OCI-LY3 (cell line): ENCODE results near the gene PALLD.

ENCODE experiments used
- H2AFZ ChIP-seq: fragments of 200-600, 300-600 bp; shearing (Covaris generic); 2 replicates; pipeline ENCODE4 v1.6.0; 2014; ENCODE audit warnings: antibody characterized with exemption, low read depth, low read length
- H3K27ac ChIP-seq: fragments of 200-600, 300-600 bp; sonication (generic); 2 replicates; pipeline ENCODE4 v1.5.1; 2014; ENCODE audit warnings: mild to moderate bottlenecking, low read length, moderate library complexity, mixed read lengths
- H3K27me3 ChIP-seq: fragments of 200-600, 300-600 bp; sonication (generic); 2 replicates; pipeline ENCODE4 v1.6.1; 2014; ENCODE audit warnings: low read depth, low read length, mixed read lengths
- H3K36me3 ChIP-seq: fragments of 200-600, 300-600 bp; sonication (generic); replicated peaks from 2 replicates; pipeline ENCODE3; 2014; ENCODE audit warnings: low read depth, low read length, mixed read lengths
- H3K4me1 ChIP-seq: fragments of 300-600, 200-600 bp; sonication (generic); 2 replicates; pipeline ENCODE4 v1.6.1; 2014; ENCODE audit warnings: low read length, mixed read lengths
- H3K4me2 ChIP-seq: fragments of 200-600, 300-600 bp; sonication (generic); 2 replicates; pipeline ENCODE4 v1.6.1; 2014; ENCODE audit warnings: low read length, mixed read lengths
- H3K4me3 ChIP-seq: fragments of 300-600, 200-600 bp; sonication (generic); 2 replicates; pipeline ENCODE4 v1.5.1; 2014; ENCODE audit warnings: antibody characterized with exemption, mild to moderate bottlenecking, low read length, moderate library complexity
- H3K79me2 ChIP-seq: fragments of 300-600, 200-600 bp; shearing (Covaris generic); 2 replicates; pipeline ENCODE4 v1.6.1; 2014; ENCODE audit warnings: mild to moderate bottlenecking, low read length, mixed read lengths
- H3K9ac ChIP-seq: fragments of 300-600, 200-600 bp; shearing (Covaris generic); 2 replicates; pipeline ENCODE4 v1.6.0; 2014; ENCODE audit warnings: mild to moderate bottlenecking, low read length, moderate library complexity
- H3K9me3 ChIP-seq: fragments of 200-600, 300-600 bp; shearing (Covaris generic); 2 replicates; pipeline ENCODE4 v1.6.1; 2014; ENCODE audit warnings: low read length, mixed read lengths; ENCODE audit not compliant: insufficient read depth
- H4K20me1 ChIP-seq: fragments of 200-600, 300-600 bp; sonication (generic); 2 replicates; pipeline ENCODE4 v1.6.1; 2016; ENCODE audit warnings: low read length, mixed read lengths; ENCODE audit not compliant: insufficient read depth
- CTCF ChIP-seq: fragments of 200-600, 300-600 bp; sonication (generic); IDR thresholded peaks from 2 replicates; pipeline ENCODE4 v1.5.1; 2014; ENCODE audit warnings: antibody characterized with exemption, low read length, low read depth
- EZH2phosphoT487 ChIP-seq: fragments of 200-600 bp; shearing (Covaris generic); IDR thresholded peaks from 2 replicates; pipeline ENCODE4 v1.6.1; 2018; ENCODE audit warnings: antibody characterized with exemption, mixed run types, low read depth

The PALLD gene

GRCh38 chr4:168880811-168881595, 384.2 kb downstream of the PALLD start:
- TF ChIP-seq EZH2phosphoT487 (no peak), CTCF (no peak)
- no peak overlapping the region for H2AFZ ChIP-seq
- peak overlapping the region; percentile 57 for H3K4me2 ChIP-seq
- H3K27ac ChIP-seq: no peak overlapping the region
- peaks cover 3% of the 10 kb centered on the region for H3K36me3 ChIP-seq
- no peak overlapping the region for H3K9ac ChIP-seq
- H3K79me2 ChIP-seq: no peaks in the 10 kb centered on the region
- no peaks in the 10 kb centered on the region for H3K9me3 ChIP-seq
- H4K20me1 ChIP-seq: peaks cover 34% of the 10 kb centered on the region
- peaks cover 19% of the 10 kb centered on the region for H3K27me3 ChIP-seq
- H3K4me3 ChIP-seq: no peak overlapping the region
- peaks cover 35% of the 10 kb centered on the region for H3K4me1 ChIP-seq

GRCh38 chr4:168881781-168882420, 385.0 kb downstream of the PALLD start:
- Histone ChIP-seq H3K4me2 (peak overlapping the region; percentile 57), H3K36me3 (peaks cover 3% of the 10 kb centered on the region)

GRCh38 chr4:168882650-168883233, 385.9 kb downstream of the PALLD start:
- H3K27me3 ChIP-seq: 0 out of 2 replicates have a peak, but pooled peaks cover 6% of the 10 kb centered on the region
- H3K4me2 ChIP-seq: no peak overlapping the region
- H3K36me3 ChIP-seq: peaks cover 3% of the 10 kb centered on the region
- peaks cover 28% of the 10 kb centered on the region for H4K20me1 ChIP-seq
- H3K79me2 ChIP-seq: no peaks in the 10 kb centered on the region
- TF ChIP-seq CTCF: no peak
- TF ChIP-seq EZH2phosphoT487: no peak
- peaks cover 35% of the 10 kb centered on the region for H3K4me1 ChIP-seq
- H3K9ac ChIP-seq: no peak overlapping the region
- H3K27ac ChIP-seq: no peak overlapping the region
- H3K9me3 ChIP-seq: no peaks in the 10 kb centered on the region
- no peak overlapping the region for H2AFZ ChIP-seq
- H3K4me3 ChIP-seq: no peak overlapping the region

More at GRCh38 chr4:168881781-168882420, 385.0 kb downstream of the PALLD start:
- no peak overlapping the region for H3K9ac ChIP-seq
- H3K4me1 ChIP-seq: peaks cover 35% of the 10 kb centered on the region
- H3K79me2 ChIP-seq: no peaks in the 10 kb centered on the region
- H4K20me1 ChIP-seq: peaks cover 28% of the 10 kb centered on the region
- H2AFZ ChIP-seq: no peak overlapping the region
- TF ChIP-seq CTCF: no peak
- no peak for TF ChIP-seq EZH2phosphoT487
- no peak overlapping the region for H3K4me3 ChIP-seq
- H3K27me3 ChIP-seq: peaks cover 12% of the 10 kb centered on the region
- H3K9me3 ChIP-seq: no peaks in the 10 kb centered on the region
- no peak overlapping the region for H3K27ac ChIP-seq

- Histone ChIP-seq H3K4me2 (no peak overlapping the region), H3K36me3 (peaks cover 3% of the 10 kb centered on the region), H3K79me2 (no peaks in the 10 kb centered on the region), H3K4me1 (peaks cover 34% of the 10 kb centered on the region), H3K27me3 (0 out of 2 replicates have a peak, but pooled peaks cover 6% of the 10 kb centered on the region), H2AFZ (no peak overlapping the region), H4K20me1 (peaks cover 26% of the 10 kb centered on the region), H3K27ac (no peak overlapping the region), H3K4me3 (no peak overlapping the region), H3K9ac (no peak overlapping the region), H3K9me3 (no peaks in the 10 kb centered on the region)
- TF ChIP-seq EZH2phosphoT487 (no peak), CTCF (no peak)
Measured at GRCh38 chr4:168883513-168883912, 386.7 kb downstream of the PALLD start.
